GM12878 (cell line): ENCODE results near the gene HAPLN2. TPM values are rescaled to one million over a fixed set of nuclear protein-coding genes. Genes with fewer than 3 reads are reported as not detected.

ENCODE experiments used
- ATAC-seq: fragments of 200-7000 bp; cut with Tn5 transposase; 3 replicates; pipeline ENCODE4 v1.9.1; 2020; ENCODE audit warnings: mild to moderate bottlenecking, moderate library complexity
- BruUV-seq: library from RNA; stranded (reverse); fragments of 400-500 nt; replicated peaks from 2 replicates; lab custom pipeline; 2021; lab: Mats Ljungman, UMichigan
- CTCF ChIA-PET: fragments of 300-600 bp; sonication (Branson Sonifier 250); formaldehyde crosslinking; extraction: SDS; loops from one replicate; lab custom pipeline; 2021; ENCODE audit warnings: inconsistent platforms; lab: Yijun Ruan, JAX
- POLR2A ChIA-PET: fragments of 350-600 bp; formaldehyde crosslinking; extraction: SDS; loops from one replicate; lab custom pipeline; 2021; ENCODE audit warnings: inconsistent platforms; lab: Charles Lee
- RAD21 ChIA-PET: fragments of 300-600 bp; sonication (Branson Sonifier 250); formaldehyde crosslinking; loops from one replicate; lab custom pipeline; 2023; ENCODE audit warnings: antibody characterized with exemption; ENCODE audit not compliant: unreplicated experiment; lab: Charles Lee
- SMC1A ChIA-PET: fragments of 300-600 bp; sonication (Branson Sonifier 250); formaldehyde crosslinking; loops from one replicate; lab custom pipeline; 2023; ENCODE audit not compliant: unreplicated experiment, uncharacterized antibody; lab: Charles Lee
- DNase-seq: peaks from one replicate; pipeline ENCODE4 v3.0.0-alpha.2; 2011; ENCODE audit warnings: low read depth, low spot score
- FAIRE-seq: peaks from 3 replicates; lab custom pipeline; 2011; peaks lifted over from hg19 to GRCh38; lab: Jason Lieb, UNC
- H2AFZ ChIP-seq: 2 replicates; pipeline ENCODE4 v1.6.0; 2011; ENCODE audit warnings: low read depth, low read length, control low read depth; ENCODE audit not compliant: control insufficient read depth
- H3K27ac ChIP-seq: 2 replicates; pipeline ENCODE4 v1.5.1; 2011; ENCODE audit warnings: control low read depth; ENCODE audit not compliant: control insufficient read depth, insufficient read depth
- H3K27me3 ChIP-seq, 2 experiments: replicated peaks in 1 of 2; 2 replicates each; pipeline versions ENCODE4 v1.6.0 to v1.6.1; 2011; ENCODE audit warnings: low read length in 1 of 2; ENCODE audit not compliant: control insufficient read depth in 2 of 2, insufficient read depth in 2 of 2
- H3K36me3 ChIP-seq, 2 experiments: 2 replicates each; pipeline ENCODE4 v1.5.1; 2011; ENCODE audit warnings: low read length in 1 of 2; ENCODE audit not compliant: control insufficient read depth in 2 of 2, insufficient read depth in 2 of 2
- H3K4me1 ChIP-seq: 2 replicates; pipeline ENCODE4 v1.6.1; 2011; ENCODE audit warnings: mild to moderate bottlenecking, low read length, moderate library complexity, mixed read lengths; ENCODE audit not compliant: control insufficient read depth, insufficient read depth
- H3K4me2 ChIP-seq: 2 replicates; pipeline ENCODE4 v1.6.0; 2011; ENCODE audit warnings: control low read depth; ENCODE audit not compliant: control insufficient read depth, insufficient read depth
- H3K4me3 ChIP-seq: fragments of 200-600 bp; sonication (generic); 2 replicates; pipeline ENCODE4 v1.5.1; 2016
- H3K79me2 ChIP-seq: 2 replicates; pipeline ENCODE4 v1.6.0; 2011; ENCODE audit warnings: low read length; ENCODE audit not compliant: control insufficient read depth, insufficient read depth
- H3K9ac ChIP-seq: 2 replicates; pipeline ENCODE4 v1.8.0; 2011; ENCODE audit warnings: low read length, control low read depth, mixed read lengths; ENCODE audit not compliant: control insufficient read depth, insufficient read depth
- H3K9me3 ChIP-seq: replicated peaks from 3 replicates; pipeline ENCODE4 v1.5.1; 2011; ENCODE audit warnings: mild to moderate bottlenecking, low read length; ENCODE audit not compliant: control insufficient read depth, insufficient read depth
- H4K20me1 ChIP-seq: 2 replicates; pipeline ENCODE4 v1.6.0; 2011; ENCODE audit not compliant: control insufficient read depth, insufficient read depth
- ATF7 ChIP-seq: fragments of 450-650 bp; IDR thresholded peaks from 2 replicates; pipeline ENCODE4 v1.6.1; 2016; ENCODE audit warnings: low read depth, mild to moderate bottlenecking
- BMI1 ChIP-seq: fragments of 450-650 bp; IDR thresholded peaks from 2 replicates; pipeline ENCODE4 v1.6.1; 2016; ENCODE audit warnings: mild to moderate bottlenecking, moderate library complexity, borderline replicate concordance
- FOS ChIP-seq: IDR thresholded peaks from 3 replicates; pipeline ENCODE4 v1.6.1; 2011; ENCODE audit warnings: borderline replicate concordance; ENCODE audit not compliant: insufficient read length; ENCODE audit errors: extremely low read depth
- MYB ChIP-seq: fragments of 150-350 bp; IDR thresholded peaks from 2 replicates; pipeline ENCODE4 v1.6.1; 2014; ENCODE audit warnings: mild to moderate bottlenecking, low read depth, low read length, borderline replicate concordance
- NFYA ChIP-seq: IDR thresholded peaks from 2 replicates; pipeline ENCODE4 v1.6.1; 2011; ENCODE audit warnings: low read depth, mild to moderate bottlenecking, low read length, improper control_type of control experiment, borderline replicate concordance
- SMAD1 ChIP-seq: fragments of 450-650 bp; IDR thresholded peaks from 2 replicates; pipeline ENCODE4 v1.6.1; 2018; ENCODE audit warnings: mild to moderate bottlenecking, low read depth; ENCODE audit not compliant: partially characterized antibody
- STAT1 ChIP-seq: fragments of 450-650 bp; conservative IDR thresholded peaks from 2 replicates; pipeline ENCODE4 v1.6.1; 2014; ENCODE audit warnings: antibody characterized with exemption, mild to moderate bottlenecking
- SUZ12 ChIP-seq: fragments of 200-600 bp; sonication (generic); IDR thresholded peaks from one replicate; pipeline ENCODE4 v1.6.1; 2018; ENCODE audit warnings: antibody characterized with exemption, mild to moderate bottlenecking; ENCODE audit not compliant: unreplicated experiment
- WGBS: methylation state at CpG from one replicate; pipeline ENCODE4 v1.1.6; 2016; ENCODE audit warnings: low lambda C conversion rate; ENCODE audit not compliant: insufficient replicate concordance, insufficient coverage; ENCODE audit errors: missing lambda C conversion rate; 5-methylcytosine and 5-hydroxymethylcytosine counted together
- in situ Hi-C: fragments of 300-500 bp; cut with MboI; formaldehyde crosslinking; loops from 9 replicates; pipeline ENCODE4 v1.14.3; 2018; ENCODE audit warnings: mixed read lengths
- intact Hi-C: fragments of 100-400 bp; cut with micrococcal nuclease; formaldehyde crosslinking; loops from one replicate; pipeline ENCODE4 v1.14.2; 2022; ENCODE audit not compliant: unreplicated experiment
- polyA plus RNA-seq, 11 experiments: library from polyadenylated mRNA; depleted of rRNA in 4 of 11; unstranded in 6 of 11; stranded (reverse) in 5 of 11; fragments of >200 nt; fragmentation: Nextera tagmentation in 4 of 11; fragmentation: Illumina TruSeq in 1 of 11; extraction: Ambion mirVana in 4 of 11; extraction: Trizol in 1 of 11; gene quantifications; 1 replicate in 1 of 11; 2 replicates in 10 of 11; pipeline versions ENCODE4 v1.2.1 to v1.2.3, GENCODE V29; 2011 to 2016; ENCODE audit warnings: inconsistent platforms in 2 of 11, missing spikeins in 2 of 11, low read depth in 1 of 11
- total RNA-seq, 4 experiments: library from RNA; depleted of rRNA in 3 of 4; stranded (reverse); fragments of >200 nt in 3 of 4; fragmentation: Illumina TruSeq in 1 of 4; extraction: Trizol in 1 of 4; gene quantifications; 2 replicates each; pipeline versions ENCODE4 v1.2.1 to v1.2.3, GENCODE V29; 2013 to 2021
- TF ChIP-seq, protein P1 (sequence below): fragments of 450-650 bp; IDR thresholded peaks from 2 replicates; pipeline ENCODE4 v1.6.1; 2018; ENCODE audit warnings: borderline replicate concordance, mild to moderate bottlenecking; ENCODE audit not compliant: partially characterized antibody
- TF ChIP-seq, protein P2 (sequence below): IDR thresholded peaks from 2 replicates; pipeline ENCODE4 v1.6.1; 2012; ENCODE audit warnings: low read length, inconsistent platforms
- TF ChIP-seq, protein P3 (sequence below): fragments of 450-650 bp; IDR thresholded peaks from 2 replicates; pipeline ENCODE4 v1.6.1; 2016; ENCODE audit warnings: mild to moderate bottlenecking

HAPLN2 gene
- total and polyA plus RNA-seq, 10 of the 15 experiments (the other 5 are each of a cell fraction or from before 2014, with no cell fraction given) = 0.15 to 0.24 TPM; not detected in 8

DNA sequence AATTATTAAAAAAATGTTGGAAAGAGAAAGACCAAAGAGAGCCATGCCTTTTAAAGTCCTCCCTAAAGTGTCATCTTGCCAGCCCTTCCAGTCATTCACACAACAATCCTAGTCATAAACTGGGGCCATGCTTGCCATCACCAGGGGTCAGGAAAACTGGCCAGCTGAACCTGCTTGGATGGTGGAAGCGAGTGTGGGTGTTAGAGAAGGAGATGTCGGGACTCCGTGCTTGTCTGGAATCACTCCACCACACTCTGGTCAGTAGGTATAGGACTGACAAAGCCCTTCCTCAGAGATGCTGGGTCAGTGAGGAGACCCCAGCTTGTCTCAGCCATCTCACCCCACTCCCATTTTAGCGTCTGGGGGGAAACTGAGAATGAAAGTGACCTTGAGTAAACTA is 3.3 kb upstream of the HAPLN2 start:
- DNase-seq (no peak), FAIRE-seq (no peak), ATAC-seq (no peak)
- RAD21 ChIA-PET = interaction anchor here (0.6 kb wide), 1 partner anchor 98 kb away, joined by 3 read pairs; no protein-coding TSS in a partner anchor
- H3K27me3 ChIP-seq = peaks cover 3 to 7% of the 10 kb centered on the region in 2 experiments; a peak in 3 of 4 replicates
- no peak overlapping the region for H3K4me3 ChIP-seq
- 59% methylated on average over 4 of the region's 4 CpGs for whole genome bisulfite sequencing
- no peaks in the 10 kb centered on the region for H4K20me1 ChIP-seq
- SMC1A ChIA-PET = interaction anchor here (0.7 to 2.3 kb wide), 3 partner anchors 11 to 128 kb away, joined by 3 to 9 read pairs (median 3); no protein-coding TSS in a partner anchor
- CTCF ChIA-PET = interaction anchor here (1.6 to 3.0 kb wide), 4 partner anchors 8 to 161 kb away, joined by 4 to 19 read pairs (median 6); no protein-coding TSS in a partner anchor
- no peaks in the 10 kb centered on the region; the same call in 1 of the 2 replicates for H3K4me1 ChIP-seq
- TF ChIP-seq MYB (no peak), NFYA (no peak), SMAD1 (no peak), FOS (no peak), ATF7 (no peak), STAT1 (no peak), SUZ12 (no peak), BMI1 (no peak)
- TF ChIP-seq, protein P1, sequence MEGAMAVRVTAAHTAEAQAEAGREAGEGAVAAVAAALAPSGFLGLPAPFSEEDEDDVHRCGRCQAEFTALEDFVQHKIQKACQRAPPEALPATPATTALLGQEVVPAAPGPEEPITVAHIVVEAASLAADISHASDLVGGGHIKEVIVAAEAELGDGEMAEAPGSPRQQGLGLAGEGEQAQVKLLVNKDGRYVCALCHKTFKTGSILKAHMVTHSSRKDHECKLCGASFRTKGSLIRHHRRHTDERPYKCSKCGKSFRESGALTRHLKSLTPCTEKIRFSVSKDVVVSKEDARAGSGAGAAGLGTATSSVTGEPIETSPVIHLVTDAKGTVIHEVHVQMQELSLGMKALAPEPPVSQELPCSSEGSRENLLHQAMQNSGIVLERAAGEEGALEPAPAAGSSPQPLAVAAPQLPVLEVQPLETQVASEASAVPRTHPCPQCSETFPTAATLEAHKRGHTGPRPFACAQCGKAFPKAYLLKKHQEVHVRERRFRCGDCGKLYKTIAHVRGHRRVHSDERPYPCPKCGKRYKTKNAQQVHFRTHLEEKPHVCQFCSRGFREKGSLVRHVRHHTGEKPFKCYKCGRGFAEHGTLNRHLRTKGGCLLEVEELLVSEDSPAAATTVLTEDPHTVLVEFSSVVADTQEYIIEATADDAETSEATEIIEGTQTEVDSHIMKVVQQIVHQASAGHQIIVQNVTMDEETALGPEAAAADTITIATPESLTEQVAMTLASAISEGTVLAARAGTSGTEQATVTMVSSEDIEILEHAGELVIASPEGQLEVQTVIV = no peak
- TF ChIP-seq, protein P2, sequence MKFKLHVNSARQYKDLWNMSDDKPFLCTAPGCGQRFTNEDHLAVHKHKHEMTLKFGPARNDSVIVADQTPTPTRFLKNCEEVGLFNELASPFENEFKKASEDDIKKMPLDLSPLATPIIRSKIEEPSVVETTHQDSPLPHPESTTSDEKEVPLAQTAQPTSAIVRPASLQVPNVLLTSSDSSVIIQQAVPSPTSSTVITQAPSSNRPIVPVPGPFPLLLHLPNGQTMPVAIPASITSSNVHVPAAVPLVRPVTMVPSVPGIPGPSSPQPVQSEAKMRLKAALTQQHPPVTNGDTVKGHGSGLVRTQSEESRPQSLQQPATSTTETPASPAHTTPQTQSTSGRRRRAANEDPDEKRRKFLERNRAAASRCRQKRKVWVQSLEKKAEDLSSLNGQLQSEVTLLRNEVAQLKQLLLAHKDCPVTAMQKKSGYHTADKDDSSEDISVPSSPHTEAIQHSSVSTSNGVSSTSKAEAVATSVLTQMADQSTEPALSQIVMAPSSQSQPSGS = no peak
- TF ChIP-seq, protein P3, sequence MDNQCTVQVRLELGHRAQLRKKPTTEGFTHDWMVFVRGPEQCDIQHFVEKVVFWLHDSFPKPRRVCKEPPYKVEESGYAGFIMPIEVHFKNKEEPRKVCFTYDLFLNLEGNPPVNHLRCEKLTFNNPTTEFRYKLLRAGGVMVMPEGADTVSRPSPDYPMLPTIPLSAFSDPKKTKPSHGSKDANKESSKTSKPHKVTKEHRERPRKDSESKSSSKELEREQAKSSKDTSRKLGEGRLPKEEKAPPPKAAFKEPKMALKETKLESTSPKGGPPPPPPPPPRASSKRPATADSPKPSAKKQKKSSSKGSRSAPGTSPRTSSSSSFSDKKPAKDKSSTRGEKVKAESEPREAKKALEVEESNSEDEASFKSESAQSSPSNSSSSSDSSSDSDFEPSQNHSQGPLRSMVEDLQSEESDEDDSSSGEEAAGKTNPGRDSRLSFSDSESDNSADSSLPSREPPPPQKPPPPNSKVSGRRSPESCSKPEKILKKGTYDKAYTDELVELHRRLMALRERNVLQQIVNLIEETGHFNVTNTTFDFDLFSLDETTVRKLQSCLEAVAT = no peak
- no peaks in the 10 kb centered on the region for H3K9me3 ChIP-seq
- in situ Hi-C loops (no loop called here), intact Hi-C loops (no loop called here)
- H2AFZ ChIP-seq = no peak overlapping the region
- no peak overlapping the region for H3K9ac ChIP-seq
- no TSS peak for BruUV-seq
- no peak overlapping the region for H3K4me2 ChIP-seq
- no peaks in the 10 kb centered on the region for H3K36me3 ChIP-seq
- H3K27ac ChIP-seq = no peak overlapping the region
- no peaks in the 10 kb centered on the region for H3K79me2 ChIP-seq
- POLR2A ChIA-PET = interaction anchor here (0.6 kb wide), 1 partner anchor 106 kb away, joined by 3 read pairs; no protein-coding TSS in a partner anchor
